Ovary (tissue), 3 donors: ENCODE results near the gene MAPK8IP3.

Source experiments
- EP300 ChIP-seq: sonication (generic); formaldehyde crosslinking; IDR thresholded peaks from one replicate; pipeline ENCODE4 v1.6.1; 2017; ENCODE audit warnings: antibody characterized with exemption
- TF ChIP-seq, protein P1 (sequence below), 3 donors: fragments of 450-650 bp in 2 of 3; fragments of 200-600 bp in 1 of 3; IDR thresholded peaks; one replicate each; pipeline versions ENCODE4 v1.5.1 to v1.8.0; 2016 to 2022; ENCODE audit warnings: antibody characterized with exemption in 3 of 3, mild to moderate bottlenecking in 1 of 3
- donor health status: DM: no; HTN: no; CAD: no.

GRCh38 chr16:1794221-1794871 lies 88.4 kb downstream of the MAPK8IP3 start:
- TF ChIP-seq, protein P1, sequence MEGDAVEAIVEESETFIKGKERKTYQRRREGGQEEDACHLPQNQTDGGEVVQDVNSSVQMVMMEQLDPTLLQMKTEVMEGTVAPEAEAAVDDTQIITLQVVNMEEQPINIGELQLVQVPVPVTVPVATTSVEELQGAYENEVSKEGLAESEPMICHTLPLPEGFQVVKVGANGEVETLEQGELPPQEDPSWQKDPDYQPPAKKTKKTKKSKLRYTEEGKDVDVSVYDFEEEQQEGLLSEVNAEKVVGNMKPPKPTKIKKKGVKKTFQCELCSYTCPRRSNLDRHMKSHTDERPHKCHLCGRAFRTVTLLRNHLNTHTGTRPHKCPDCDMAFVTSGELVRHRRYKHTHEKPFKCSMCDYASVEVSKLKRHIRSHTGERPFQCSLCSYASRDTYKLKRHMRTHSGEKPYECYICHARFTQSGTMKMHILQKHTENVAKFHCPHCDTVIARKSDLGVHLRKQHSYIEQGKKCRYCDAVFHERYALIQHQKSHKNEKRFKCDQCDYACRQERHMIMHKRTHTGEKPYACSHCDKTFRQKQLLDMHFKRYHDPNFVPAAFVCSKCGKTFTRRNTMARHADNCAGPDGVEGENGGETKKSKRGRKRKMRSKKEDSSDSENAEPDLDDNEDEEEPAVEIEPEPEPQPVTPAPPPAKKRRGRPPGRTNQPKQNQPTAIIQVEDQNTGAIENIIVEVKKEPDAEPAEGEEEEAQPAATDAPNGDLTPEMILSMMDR (IDR thresholded peaks at IDR 0.05), result no peak
- no peak for TF ChIP-seq EP300
